ENCODE data around the gene HSPA9.
A peak's percentile ranks its signal among the peaks of the same experiment; 100 is the strongest.
"Not testable (repeated sequence)": the region's sequence is repeated elsewhere in the genome, so short reads cannot be mapped to it uniquely, and the experiment has no call there.

The HSPA9 gene

GRCh38 chr5:138529812-138530211 lies 45.4 kb downstream of the HSPA9 start:
- DNase-seq (ENCODE audit: low spot score): no peak

GRCh38 chr5:138528744-138529469 lies 46.3 kb downstream of the HSPA9 start:
- no peak for DNase-seq (ENCODE audit: low spot score)

- DNase-seq (ENCODE audit: low spot score): no peak
Measured at GRCh38 chr5:138528208-138528607, 47.0 kb downstream of the HSPA9 start.

GRCh38 chr5:138527170-138527569 lies 48.0 kb downstream of the HSPA9 start:
- DNase-seq (ENCODE audit: low spot score): no peak

- DNase-seq (ENCODE audit: low spot score): no peak
Measured at GRCh38 chr5:138523406-138523805, 51.8 kb downstream of the HSPA9 start.

GRCh38 chr5:138520971-138521370 lies 54.2 kb downstream of the HSPA9 start:
- no peak for DNase-seq (ENCODE audit: low spot score)

- no peak for DNase-seq (ENCODE audit: low spot score)
Measured at GRCh38 chr5:138517437-138517836, 57.8 kb downstream of the HSPA9 start.

- DNase-seq (ENCODE audit: low spot score): no peak
Measured at GRCh38 chr5:138515556-138516245, 59.5 kb downstream of the HSPA9 start.

- DNase-seq (ENCODE audit: low spot score): no peak
Measured at GRCh38 chr5:138514021-138514420, 61.2 kb downstream of the HSPA9 start.

- no peak for DNase-seq (ENCODE audit: low spot score)
Measured at GRCh38 chr5:138508958-138509357, 66.2 kb downstream of the HSPA9 start.

GRCh38 chr5:138507485-138507884 lies 67.7 kb downstream of the HSPA9 start:
- DNase-seq (ENCODE audit: low spot score): not testable (repeated sequence)

GRCh38 chr5:138506370-138507306 lies 68.6 kb downstream of the HSPA9 start:
- DNase-seq (ENCODE audit: low spot score): no peak

GRCh38 chr5:138504799-138505198 lies 70.4 kb downstream of the HSPA9 start:
- peak; percentile 82 for DNase-seq (ENCODE audit: low spot score)
